ENCODE measurements around the gene PHACTR1.
"Not testable (repeated sequence)": the region's sequence is repeated elsewhere in the genome, so short reads cannot be mapped to it uniquely, and the experiment has no call there.

Gene PHACTR1

GRCh38 chr6:12716298-12716916 lies at the start of gene PHACTR1:
TSS of gene PHACTR1 (plus strand) at chr6:12716767.
- no peak for DNase-seq

GRCh38 chr6:12666886-12667285 lies 49.7 kb upstream of the PHACTR1 start:
- DNase-seq: no peak

DNA sequence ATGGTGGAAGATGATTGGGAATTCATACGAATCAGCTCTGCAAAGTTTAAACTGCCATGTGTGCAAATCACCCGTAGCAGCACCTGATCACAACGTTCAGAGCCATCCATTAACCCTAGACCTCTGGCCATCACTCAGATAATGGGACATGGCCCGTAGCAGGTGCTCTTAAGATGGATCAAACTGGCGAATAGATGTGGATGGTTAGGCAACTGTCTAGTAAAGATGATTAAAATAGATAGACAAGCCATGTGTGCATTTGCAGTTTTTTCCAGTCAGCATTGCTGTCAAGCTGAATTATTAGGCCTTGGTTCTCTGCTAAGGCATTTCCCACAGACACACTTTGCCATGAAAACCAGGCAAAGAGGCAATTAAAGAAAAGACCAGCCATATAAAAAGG lies 40.6 kb upstream of the PHACTR1 start:
- DNase-seq: no peak

- DNase-seq: no peak
These were observed 37.2 kb upstream of the PHACTR1 start for GRCh38 chr6:12679341-12679740.

DNA sequence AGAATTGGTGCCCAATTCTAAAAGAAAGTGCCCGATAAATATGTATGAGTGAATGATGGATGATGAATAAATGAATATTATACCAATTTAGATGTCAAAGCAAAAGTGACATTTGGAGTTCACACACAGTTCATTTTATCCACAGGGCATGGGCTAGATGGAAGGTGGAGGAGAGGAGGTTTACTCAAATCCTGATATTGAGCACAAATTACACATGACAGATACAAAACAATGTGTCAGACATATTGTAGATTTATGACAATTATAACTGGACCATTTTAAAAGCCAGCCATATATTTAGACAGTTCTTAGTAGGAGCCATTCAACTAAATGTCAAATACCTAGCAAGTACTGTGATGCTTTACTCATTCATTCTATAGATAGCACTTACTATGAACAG lies 23.4 kb upstream of the PHACTR1 start:
- DNase-seq: no peak

GRCh38 chr6:12698298-12698697 lies 18.3 kb upstream of the PHACTR1 start:
- DNase-seq: no peak

DNA sequence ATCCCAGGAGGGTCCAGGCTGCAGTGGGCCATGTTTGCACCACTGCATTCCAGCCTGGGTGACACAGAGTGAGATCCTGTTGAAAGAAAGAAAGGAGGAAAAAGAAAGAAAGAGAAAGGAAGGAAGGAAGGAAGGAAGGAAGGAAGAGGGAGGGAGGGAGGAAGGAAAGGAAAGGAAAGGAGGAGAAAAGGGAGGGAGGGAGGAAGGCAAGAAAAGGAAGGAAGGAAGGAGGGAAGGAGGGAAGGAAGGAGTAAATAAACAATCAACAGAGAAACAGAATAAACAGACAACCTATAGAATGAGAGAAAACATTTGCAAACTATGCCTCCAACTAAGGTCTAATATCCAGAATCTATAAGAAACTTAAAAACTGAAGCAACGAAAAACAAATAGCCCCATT lies 11.6 kb upstream of the PHACTR1 start:
- no peak for DNase-seq

DNA sequence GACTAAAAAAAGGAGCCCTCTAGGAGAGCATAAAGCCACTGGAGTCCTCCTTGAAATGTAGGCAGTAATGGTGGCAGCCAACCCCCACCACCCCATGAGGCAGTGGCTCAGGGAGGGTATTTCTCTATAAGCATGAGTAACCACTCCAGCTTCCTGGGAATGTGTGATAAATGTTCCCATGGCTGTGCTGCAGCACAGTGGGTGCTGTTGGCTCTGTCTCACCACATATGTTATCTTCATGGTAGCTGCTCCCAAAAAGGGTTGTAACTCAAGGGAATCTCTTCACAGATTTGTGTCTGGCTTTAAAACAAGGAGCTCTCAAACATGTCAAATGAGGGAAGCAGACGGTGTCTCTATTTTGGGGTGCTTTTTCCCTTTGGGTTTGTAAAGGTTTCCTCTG lies 7.5 kb upstream of the PHACTR1 start:
- no peak for DNase-seq

DNA sequence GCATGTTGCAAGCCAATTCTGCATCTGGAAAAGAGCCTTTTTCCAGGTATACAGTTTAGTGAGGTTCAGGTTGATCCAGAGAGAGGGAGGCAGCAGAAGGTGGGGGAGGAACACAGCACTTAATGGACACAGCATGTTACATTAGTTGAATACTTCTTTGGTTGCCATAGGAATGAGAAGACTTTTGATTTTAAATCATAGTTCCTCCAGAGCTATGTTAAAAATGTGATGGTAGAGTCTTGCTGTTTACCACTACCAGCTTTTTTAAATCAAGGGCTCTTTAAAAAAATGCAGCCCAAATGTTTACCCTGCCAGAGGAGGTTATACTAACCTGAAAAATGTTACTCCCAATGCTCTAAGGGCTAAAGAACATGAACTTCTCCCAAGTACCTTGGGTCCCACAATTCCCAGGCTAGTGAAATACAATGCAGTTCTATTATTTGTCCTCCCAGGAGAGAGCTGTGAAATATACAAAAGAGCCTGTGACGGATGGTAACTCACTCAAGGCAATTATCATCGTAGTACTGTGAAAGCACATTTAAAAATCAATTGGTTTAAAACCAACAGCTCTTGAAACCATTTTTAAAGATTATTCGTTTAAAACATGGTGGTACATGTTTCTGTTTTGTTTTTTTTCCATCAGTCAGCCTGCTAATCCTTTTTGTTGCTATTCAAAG lies 6.9 kb upstream of the PHACTR1 start:
- no peak for DNase-seq

GRCh38 chr6:12710921-12711320 lies 5.6 kb upstream of the PHACTR1 start:
- no peak for DNase-seq

- no peak for DNase-seq
These were observed 2.5 kb upstream of the PHACTR1 start for GRCh38 chr6:12714022-12714421.

GRCh38 chr6:12715437-12715836 lies 1.1 kb upstream of the PHACTR1 start:
- DNase-seq: no peak

DNA sequence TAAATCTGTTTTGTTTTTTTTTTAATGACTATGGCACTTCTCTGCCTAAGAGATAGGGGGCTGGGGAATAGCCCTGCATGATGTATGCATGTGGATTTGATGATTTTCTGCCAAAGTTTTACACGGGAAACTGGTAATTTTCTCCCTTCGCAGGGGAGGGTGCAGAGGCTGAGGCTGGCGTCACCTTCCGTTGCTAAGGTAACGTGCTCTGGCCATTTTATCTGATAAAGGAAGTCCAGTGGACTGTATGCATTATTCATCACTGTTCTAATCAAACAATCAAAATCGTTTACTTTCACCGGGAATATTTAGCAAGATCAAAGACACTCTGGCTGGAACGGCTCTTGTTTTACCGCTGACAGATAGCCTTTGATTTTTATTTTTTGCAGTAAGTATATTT lies 789 bp downstream of the PHACTR1 start:
- DNase-seq: no peak

- DNase-seq: no peak
These were observed 1.4 kb downstream of the PHACTR1 start for GRCh38 chr6:12718015-12718414.

- DNase-seq: no peak
These were observed 2.5 kb downstream of the PHACTR1 start for GRCh38 chr6:12719017-12719416.

DNA sequence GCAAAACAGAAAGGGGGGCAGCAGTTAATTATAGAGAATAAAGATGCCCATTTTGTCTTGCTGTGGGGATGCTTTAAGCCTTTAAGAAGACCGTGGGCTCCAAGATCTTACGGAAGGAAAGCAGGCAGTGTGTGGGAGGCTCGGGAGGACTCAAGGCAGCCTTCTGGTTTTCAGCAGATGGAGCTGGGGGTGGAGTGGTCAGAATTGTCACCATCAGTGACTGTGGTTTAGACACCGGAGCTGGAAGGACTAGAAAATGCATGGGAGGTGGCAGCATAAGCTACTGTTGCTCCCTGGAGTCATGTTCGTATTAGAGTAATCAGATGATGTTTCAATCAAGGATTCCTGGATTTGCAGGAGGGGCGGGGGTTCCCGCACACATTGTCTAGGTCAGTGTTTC lies 3.7 kb downstream of the PHACTR1 start:
- DNase-seq: no peak

DNA sequence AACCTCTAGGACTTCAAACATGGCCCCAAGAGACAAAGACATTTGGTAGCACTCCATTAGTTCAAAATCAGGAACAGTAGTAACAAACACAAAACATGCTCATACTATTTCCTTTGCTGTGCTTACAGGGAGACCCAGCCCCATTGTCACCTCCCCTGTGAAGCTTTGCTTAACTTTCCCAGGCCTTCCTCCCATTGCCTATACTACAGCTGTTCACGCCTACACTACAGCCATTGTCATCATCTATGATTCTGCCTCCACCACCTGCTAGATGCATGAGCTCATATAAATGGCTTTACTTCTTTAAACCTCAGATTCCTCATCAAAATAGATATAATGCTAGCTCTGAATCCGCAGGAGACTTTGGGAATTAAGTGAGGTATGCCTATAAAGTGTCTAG lies 8.7 kb downstream of the PHACTR1 start:
- DNase-seq: no peak

- no peak for DNase-seq
These were observed 12.9 kb downstream of the PHACTR1 start for GRCh38 chr6:12729467-12729866.

- DNase-seq: not testable (repeated sequence)
These were observed 14.2 kb downstream of the PHACTR1 start for GRCh38 chr6:12730809-12731208.

GRCh38 chr6:12733876-12734275 lies 17.3 kb downstream of the PHACTR1 start:
- DNase-seq: no peak

GRCh38 chr6:12735786-12736185 lies 19.2 kb downstream of the PHACTR1 start:
- no peak for DNase-seq

DNA sequence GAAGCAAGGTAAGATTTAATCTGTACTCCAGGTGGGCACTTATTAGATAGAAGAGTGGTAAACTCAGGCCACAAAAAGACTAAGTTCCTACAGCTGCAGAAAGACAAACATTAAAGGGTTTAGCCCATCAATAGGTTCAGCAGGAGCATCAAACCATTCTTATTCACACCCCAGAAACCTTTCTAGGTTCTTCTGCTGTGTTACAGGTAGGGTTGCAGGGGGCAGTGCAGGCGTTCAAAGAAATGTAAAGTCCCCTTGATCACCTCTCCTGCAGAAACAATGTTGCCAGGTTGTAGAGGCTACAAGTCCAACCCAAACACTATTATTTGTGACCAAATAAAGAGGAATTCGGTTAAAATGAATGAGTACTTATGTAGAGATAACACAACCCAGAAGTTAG lies 31.8 kb downstream of the PHACTR1 start:
- DNase-seq: no peak

DNA sequence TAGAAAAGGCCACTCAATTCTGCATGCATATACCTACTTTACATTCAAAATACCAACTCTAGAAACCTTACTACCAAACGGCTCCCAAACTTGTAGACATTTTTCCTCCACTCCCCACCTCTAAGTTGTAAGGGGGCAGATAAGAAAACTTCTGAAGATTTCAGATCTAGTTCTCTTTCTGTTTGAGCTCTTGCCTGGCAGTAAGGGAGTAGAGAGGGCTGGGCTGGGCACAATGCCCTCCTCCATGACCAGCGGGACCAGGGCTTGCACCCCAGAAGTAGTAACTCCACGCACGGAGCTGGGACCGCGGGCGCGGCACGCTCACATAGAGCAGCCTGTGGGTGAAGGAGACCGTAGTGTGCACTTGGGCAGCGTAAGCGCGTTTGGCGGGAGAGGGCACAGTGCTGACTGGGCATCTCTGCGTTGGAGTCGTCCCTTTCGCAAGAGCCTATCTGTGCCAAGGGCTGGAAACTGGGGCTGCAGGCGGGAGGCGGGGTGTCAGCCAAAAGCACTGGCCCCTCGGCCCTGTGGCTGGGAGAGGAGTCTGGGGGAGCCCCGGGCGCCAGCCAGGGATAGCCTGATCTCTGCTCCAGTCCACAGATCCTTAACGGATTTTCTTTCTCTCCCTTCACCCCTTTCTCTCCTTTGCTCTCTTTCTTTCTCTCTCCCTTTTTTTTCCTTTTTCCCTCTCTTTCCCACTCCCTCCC lies 32.4 kb downstream of the PHACTR1 start:
- DNase-seq: no peak
